Measurements from ENCODE around the gene FNBP1. TPM values are rescaled to one million over a fixed set of nuclear protein-coding genes. Genes with fewer than 3 reads are reported as not detected.

FNBP1 gene
- total and polyA plus RNA-seq, 10 of the 15 experiments (the other 5 are each of a cell fraction or from before 2014, with no cell fraction given) = 64.5 to 353 (median 179) TPM

DNA sequence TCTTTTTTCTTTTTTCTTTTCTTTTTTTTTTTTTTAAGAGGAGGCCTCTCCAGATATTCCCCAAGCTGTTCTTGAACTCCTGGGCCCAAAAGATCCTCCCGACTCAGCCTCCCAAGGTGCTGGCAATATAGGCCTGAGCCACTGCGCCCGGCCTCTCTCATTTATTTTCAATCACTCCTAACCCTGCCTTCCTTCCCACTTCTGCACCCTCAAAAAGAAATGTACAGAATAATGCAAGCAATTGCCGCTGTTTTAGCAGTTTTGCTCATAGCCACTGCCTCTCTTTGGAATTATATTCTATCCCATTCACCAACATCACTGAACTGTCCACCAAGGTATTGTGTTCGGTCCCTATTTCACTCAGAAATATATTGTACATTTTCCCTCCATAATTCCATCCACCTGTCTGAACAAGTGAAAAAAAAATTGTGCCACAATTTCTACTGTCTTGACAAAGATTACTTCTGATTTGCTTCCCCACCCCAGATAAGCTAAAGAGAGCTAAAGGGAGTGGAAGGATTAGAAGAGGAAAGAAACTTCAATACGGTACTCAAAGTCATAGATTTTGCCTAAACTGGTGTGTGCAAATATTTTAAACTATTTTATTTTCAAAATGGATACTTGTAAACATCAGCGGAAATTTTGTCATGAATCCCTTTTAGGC, 1.9 kb downstream of the FNBP1 start:
- peaks cover 22% of the 10 kb centered on the region for H3K4me1 ChIP-seq (ENCODE audit: control insufficient read depth, insufficient read depth, low read length)
- H2AFZ ChIP-seq (ENCODE audit: control insufficient read depth, low read depth, low read length) = no peak overlapping the region
- DNase-seq (ENCODE audit: low read depth, low spot score) (no peak), ATAC-seq (peak; percentile 9; the same call in 1 of the 3 replicates), FAIRE-seq (no peak)
- peak overlapping the region; percentile 34 for H3K4me2 ChIP-seq (ENCODE audit: control insufficient read depth, insufficient read depth)
- peak overlapping the region; percentile 95 for H3K4me3 ChIP-seq
- no peaks in the 10 kb centered on the region; a peak in 1 of 4 replicates for H3K36me3 ChIP-seq (ENCODE audit: control insufficient read depth in 2 of 2, insufficient read depth in 2 of 2, low read length in 1 of 2)
- ChIA-PET CTCF (interaction anchor here (0.9 to 1.9 kb wide), 4 partner anchors 9 to 156 kb away, joined by 3 to 7 read pairs (median 4); no protein-coding TSS in a partner anchor), POLR2A (interaction anchor here (0.7 to 12.8 kb wide), 11 partner anchors 9 to 155 kb away, joined by 3 to 247 read pairs (median 5); no protein-coding TSS in a partner anchor), RAD21 (ENCODE audit: unreplicated experiment) (interaction anchor here (0.9 to 13.2 kb wide), 8 partner anchors 15 to 154 kb away, joined by 3 to 254 read pairs (median 31); no protein-coding TSS in a partner anchor), SMC1A (ENCODE audit: uncharacterized antibody, unreplicated experiment) (interaction anchor here (0.6 to 28.7 kb wide), 13 partner anchors 9 to 154 kb away, joined by 3 to 763 read pairs (median 4); no protein-coding TSS in a partner anchor)
- TF ChIP-seq NFIC (IDR thresholded peaks at IDR 0.05; ENCODE audit: low read depth, low read length) (peak; percentile 38), RB1 (IDR thresholded peaks at IDR 0.05; ENCODE audit: borderline replicate concordance) (no peak), POLR2A (IDR thresholded peaks at IDR 0.05; ENCODE audit: low read depth, low read length) (peak; percentile 39), PML (IDR thresholded peaks at IDR 0.05; ENCODE audit: low read length) (no peak), EP300 (IDR thresholded peaks at IDR 0.05; ENCODE audit: borderline replicate concordance in 1 of 2, control insufficient read depth in 1 of 2, low read depth in 2 of 2, low read length in 2 of 2) (no peak), CHD2 (IDR thresholded peaks at IDR 0.05; ENCODE audit: borderline replicate concordance, low read depth, low read length) (no peak), SPI1 (IDR thresholded peaks at IDR 0.05; ENCODE audit: borderline replicate concordance, insufficient read depth, low read depth, low read length) (no peak), CHD1 (IDR thresholded peaks at IDR 0.05; ENCODE audit: low read depth, low read length) (0 out of 2 replicates have a peak, but pooled peaks have one; percentile 47), NR2F1 (conservative IDR thresholded peaks at IDR 0.05) (no peak), CREM (IDR thresholded peaks at IDR 0.05; ENCODE audit: low read depth) (0 out of 2 replicates have a peak, but pooled peaks have one; percentile 6), LARP7 (IDR thresholded peaks at IDR 0.05) (peak; percentile 64; the same call in 1 of the 2 replicates), HDAC6 (IDR thresholded peaks at IDR 0.05; ENCODE audit: unreplicated experiment) (peak; percentile 62), TAF1 (IDR thresholded peaks at IDR 0.05; ENCODE audit: borderline replicate concordance, low read depth, low read length) (peak; percentile 11; the same call in 1 of the 2 replicates)
- TF ChIP-seq, protein P1, sequence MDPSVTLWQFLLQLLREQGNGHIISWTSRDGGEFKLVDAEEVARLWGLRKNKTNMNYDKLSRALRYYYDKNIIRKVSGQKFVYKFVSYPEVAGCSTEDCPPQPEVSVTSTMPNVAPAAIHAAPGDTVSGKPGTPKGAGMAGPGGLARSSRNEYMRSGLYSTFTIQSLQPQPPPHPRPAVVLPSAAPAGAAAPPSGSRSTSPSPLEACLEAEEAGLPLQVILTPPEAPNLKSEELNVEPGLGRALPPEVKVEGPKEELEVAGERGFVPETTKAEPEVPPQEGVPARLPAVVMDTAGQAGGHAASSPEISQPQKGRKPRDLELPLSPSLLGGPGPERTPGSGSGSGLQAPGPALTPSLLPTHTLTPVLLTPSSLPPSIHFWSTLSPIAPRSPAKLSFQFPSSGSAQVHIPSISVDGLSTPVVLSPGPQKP (IDR thresholded peaks at IDR 0.05; ENCODE audit: low read depth, low read length) = no peak
- TF ChIP-seq, protein P2, sequence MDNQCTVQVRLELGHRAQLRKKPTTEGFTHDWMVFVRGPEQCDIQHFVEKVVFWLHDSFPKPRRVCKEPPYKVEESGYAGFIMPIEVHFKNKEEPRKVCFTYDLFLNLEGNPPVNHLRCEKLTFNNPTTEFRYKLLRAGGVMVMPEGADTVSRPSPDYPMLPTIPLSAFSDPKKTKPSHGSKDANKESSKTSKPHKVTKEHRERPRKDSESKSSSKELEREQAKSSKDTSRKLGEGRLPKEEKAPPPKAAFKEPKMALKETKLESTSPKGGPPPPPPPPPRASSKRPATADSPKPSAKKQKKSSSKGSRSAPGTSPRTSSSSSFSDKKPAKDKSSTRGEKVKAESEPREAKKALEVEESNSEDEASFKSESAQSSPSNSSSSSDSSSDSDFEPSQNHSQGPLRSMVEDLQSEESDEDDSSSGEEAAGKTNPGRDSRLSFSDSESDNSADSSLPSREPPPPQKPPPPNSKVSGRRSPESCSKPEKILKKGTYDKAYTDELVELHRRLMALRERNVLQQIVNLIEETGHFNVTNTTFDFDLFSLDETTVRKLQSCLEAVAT (IDR thresholded peaks at IDR 0.05) = peak; percentile 99
- no TSS peak for BruUV-seq (replicated peaks)
- in situ Hi-C loops (cut with MboI) = loop anchor here (5.0 to 25.0 kb wide), 2 partner anchors 154 to 1671 kb away; no protein-coding TSS in a partner anchor
- no peaks in the 10 kb centered on the region for H3K27me3 ChIP-seq (replicated peaks in 1 of 2; ENCODE audit: control insufficient read depth in 2 of 2, insufficient read depth in 2 of 2, low read length in 1 of 2)
- peak overlapping the region; percentile 83 for H3K27ac ChIP-seq (ENCODE audit: control insufficient read depth, insufficient read depth)
- peak overlapping the region; percentile 100 for H3K9ac ChIP-seq (ENCODE audit: control insufficient read depth, insufficient read depth, low read length)
- intact Hi-C loops (cut with micrococcal nuclease; ENCODE audit: unreplicated experiment) = no loop called here
- no peaks in the 10 kb centered on the region for H3K9me3 ChIP-seq (replicated peaks; ENCODE audit: control insufficient read depth, insufficient read depth, low read length)
- peaks cover 95% of the 10 kb centered on the region for H3K79me2 ChIP-seq (ENCODE audit: control insufficient read depth, insufficient read depth, low read length)
- no peaks in the 10 kb centered on the region for H4K20me1 ChIP-seq (ENCODE audit: control insufficient read depth, insufficient read depth)
- 2% methylated on average over 7 of the region's 7 CpGs for WGBS (ENCODE audit: insufficient coverage, insufficient replicate concordance, low lambda C conversion rate, missing lambda C conversion rate)
